HEK293 (cell line): Measurements from ENCODE around the gene ITK.

Experiments
- CTCF ChIA-PET: fragments of 350-600 bp; formaldehyde crosslinking; extraction: SDS; loops from one replicate; lab custom pipeline; 2021; ENCODE audit warnings: antibody characterized with exemption; lab: Yijun Ruan, JAX
- POLR2A ChIA-PET: fragments of 300-600 bp; formaldehyde crosslinking; extraction: SDS; loops from one replicate; lab custom pipeline; 2020; ENCODE audit warnings: antibody characterized with exemption, inconsistent platforms; lab: Yijun Ruan, JAX
- H3K27ac ChIP-seq: fragments of 200-500 bp; sonication (Bioruptor generic); 2 replicates; pipeline ENCODE4 v1.5.1; 2014; ENCODE audit warnings: low read depth, low read length, control low read depth, inconsistent platforms; ENCODE audit errors: extremely low read depth
- H3K36me3 ChIP-seq, 2 experiments: fragments of 200-500 bp in 1 of 2; sonication (Bioruptor generic) in 1 of 2; 1 replicate in 1 of 2; 2 replicates in 1 of 2; pipeline ENCODE4 v1.5.1; 2014 to 2017; ENCODE audit warnings: inconsistent platforms in 2 of 2, low read length in 2 of 2; ENCODE audit not compliant: control insufficient read depth in 2 of 2, insufficient read depth in 1 of 2
- H3K4me1 ChIP-seq: fragments of 200-500 bp; sonication (Bioruptor generic); 2 replicates; pipeline ENCODE4 v1.5.1; 2014; ENCODE audit warnings: mild to moderate bottlenecking, low read length, inconsistent platforms; ENCODE audit not compliant: control insufficient read depth, insufficient read depth
- H3K4me3 ChIP-seq: 2 replicates; pipeline ENCODE4 v1.5.1; 2011; ENCODE audit warnings: low read depth, mild to moderate bottlenecking, control low read depth, low read length, moderate library complexity
- H3K9me3 ChIP-seq: fragments of 200-500 bp; sonication (Bioruptor generic); 2 replicates; pipeline ENCODE4 v1.5.1; 2014; ENCODE audit warnings: low read depth, low read length, inconsistent platforms; ENCODE audit not compliant: control insufficient read depth, insufficient read depth
- CTCF ChIP-seq: fragments of 450-650 bp; formaldehyde crosslinking; IDR thresholded peaks from 2 replicates; pipeline ENCODE4 v1.5.1; 2016; ENCODE audit warnings: missing biosample characterization, missing genetic modification characterization
- EGR2 ChIP-seq: fragments of 450-650 bp; formaldehyde crosslinking; IDR thresholded peaks from 2 replicates; pipeline ENCODE4 v1.5.1; 2016; ENCODE audit warnings: low read depth, missing biosample characterization, missing genetic modification characterization
- KLF16 ChIP-seq: fragments of 450-650 bp; formaldehyde crosslinking; IDR thresholded peaks from 2 replicates; pipeline ENCODE4 v1.5.1; 2017; ENCODE audit warnings: missing biosample characterization, missing genetic modification characterization
- PBX3 ChIP-seq: sonication (generic); formaldehyde crosslinking; IDR thresholded peaks from 2 replicates; pipeline ENCODE4 v1.8.1; 2022; ENCODE audit warnings: mild to moderate bottlenecking, moderate library complexity, missing genetic modification reagents
- SETDB1 ChIP-seq: IDR thresholded peaks from one replicate; pipeline ENCODE4 v1.6.1; 2017; ENCODE audit warnings: mild to moderate bottlenecking, low read length, moderate library complexity, mixed read lengths; ENCODE audit not compliant: insufficient read length
- ZFHX2 ChIP-seq: fragments of 450-650 bp; formaldehyde crosslinking; conservative IDR thresholded peaks from 2 replicates; pipeline ENCODE4 v1.5.1; 2016; ENCODE audit warnings: missing biosample characterization, missing genetic modification characterization
- ZNF121 ChIP-seq: fragments of 450-650 bp; formaldehyde crosslinking; IDR thresholded peaks from 2 replicates; pipeline ENCODE4 v1.5.1; 2016; ENCODE audit warnings: missing biosample characterization, missing genetic modification characterization
- ZNF138 ChIP-seq: fragments of 450-650 bp; formaldehyde crosslinking; IDR thresholded peaks from 2 replicates; pipeline ENCODE4 v1.5.1; 2016; ENCODE audit warnings: missing biosample characterization, missing genetic modification characterization, borderline replicate concordance
- ZNF23 ChIP-seq: fragments of 450-650 bp; formaldehyde crosslinking; IDR thresholded peaks from 2 replicates; pipeline ENCODE4 v1.5.1; 2016; ENCODE audit warnings: missing biosample characterization, missing genetic modification characterization, borderline replicate concordance
- ZNF26 ChIP-seq: fragments of 450-650 bp; formaldehyde crosslinking; IDR thresholded peaks from 2 replicates; pipeline ENCODE4 v1.5.1; 2016; ENCODE audit warnings: missing biosample characterization, missing genetic modification characterization
- ZNF600 ChIP-seq: fragments of 450-650 bp; formaldehyde crosslinking; IDR thresholded peaks from 2 replicates; pipeline ENCODE4 v1.5.1; 2016; ENCODE audit warnings: missing biosample characterization, missing genetic modification characterization
- ZNF645 ChIP-seq: fragments of 450-650 bp; formaldehyde crosslinking; IDR thresholded peaks from 2 replicates; pipeline ENCODE4; 2016; ENCODE audit warnings: missing biosample characterization, missing genetic modification characterization
- ZNF76 ChIP-seq: fragments of 450-650 bp; formaldehyde crosslinking; IDR thresholded peaks from 2 replicates; pipeline ENCODE4; 2016; ENCODE audit warnings: low read depth, missing biosample characterization, missing genetic modification characterization, borderline replicate concordance
- ZSCAN4 ChIP-seq: fragments of 450-650 bp; formaldehyde crosslinking; IDR thresholded peaks from 2 replicates; pipeline ENCODE4 v1.5.1; 2017; ENCODE audit warnings: missing biosample characterization, missing genetic modification characterization

Gene ITK

GRCh38 chr5:157215514-157216167 lies 35.0 kb downstream of the ITK start (continued):
- TF ChIP-seq PBX3 (CRISPR knock-in tag) = no peak
- TF ChIP-seq ZSCAN4 (tag by site-specific recombination) = no peak
- no peak for TF ChIP-seq ZNF600 (tag by site-specific recombination)
- TF ChIP-seq ZNF26 (tag by site-specific recombination) = no peak
- TF ChIP-seq CTCF (tag by site-specific recombination) = no peak
- no peak for TF ChIP-seq ZNF76 (tag by site-specific recombination)
- no peak for TF ChIP-seq ZNF121
- TF ChIP-seq ZNF645 (tag by site-specific recombination) = no peak
- no peak for TF ChIP-seq ZNF23

- Histone ChIP-seq H3K36me3 (no peaks in the 10 kb centered on the region), H3K9me3 (no peaks in the 10 kb centered on the region), H3K27ac (no peak overlapping the region), H3K4me1 (no peaks in the 10 kb centered on the region), H3K4me3 (no peak overlapping the region)
- no peak for TF ChIP-seq SETDB1
- TF ChIP-seq KLF16 (tag by site-specific recombination) = no peak
- ChIA-PET POLR2A (no interaction called here), CTCF (interaction anchor here (1.1 kb wide), 1 partner anchor 36 kb away, joined by 4 read pairs; no protein-coding TSS in a partner anchor)
These were observed 35.9 kb downstream of the ITK start for GRCh38 chr5:157216391-157217142.

GRCh38 chr5:157217289-157218024 lies 36.8 kb downstream of the ITK start:
- Histone ChIP-seq H3K27ac (no peak overlapping the region), H3K36me3 (no peaks in the 10 kb centered on the region), H3K9me3 (no peaks in the 10 kb centered on the region), H3K4me1 (no peaks in the 10 kb centered on the region), H3K4me3 (no peak overlapping the region)
- TF ChIP-seq ZNF138 (tag by site-specific recombination) (no peak), ZFHX2 (tag by site-specific recombination) (peak; percentile 88), EGR2 (tag by site-specific recombination) (peak; percentile 93)
- ChIA-PET POLR2A (no interaction called here), CTCF (interaction anchor here (0.7 to 1.1 kb wide), 2 partner anchors 35 to 216 kb away, joined by 3 to 4 read pairs; no protein-coding TSS in a partner anchor)
